Measurements from ENCODE around the gene PTCSC3.

PTCSC3 gene

GRCh38 chr14:36176524-36176923 lies at the start of gene PTCSC3:
Gene PTCSC3, minus strand, starts transcription at chr14:36176722.
- no peak for DNase-seq (ENCODE audit: low read depth in 2 of 2)

GRCh38 chr14:36226164-36226563 lies 49.6 kb upstream of the PTCSC3 start:
- no peak for DNase-seq (ENCODE audit: low read depth in 2 of 2)

- DNase-seq (ENCODE audit: low read depth in 2 of 2): no peak
Measured at GRCh38 chr14:36224176-36224575, 47.7 kb upstream of the PTCSC3 start.

GRCh38 chr14:36223558-36223957 lies 47.0 kb upstream of the PTCSC3 start:
- DNase-seq (ENCODE audit: low read depth in 2 of 2): no peak

- no peak for DNase-seq (ENCODE audit: low read depth in 2 of 2)
Measured at GRCh38 chr14:36222952-36223468, 46.5 kb upstream of the PTCSC3 start.

- no peak for DNase-seq (ENCODE audit: low read depth in 2 of 2)
Measured at GRCh38 chr14:36222337-36222736, 45.8 kb upstream of the PTCSC3 start.

- DNase-seq (ENCODE audit: low read depth in 2 of 2): no peak
Measured at GRCh38 chr14:36221112-36221511, 44.6 kb upstream of the PTCSC3 start.

- DNase-seq (ENCODE audit: low read depth in 2 of 2): no peak
Measured at GRCh38 chr14:36217732-36218131, 41.2 kb upstream of the PTCSC3 start.

- no peak for DNase-seq (ENCODE audit: low read depth in 2 of 2)
Measured at GRCh38 chr14:36217027-36217426, 40.5 kb upstream of the PTCSC3 start.

- no peak for DNase-seq (ENCODE audit: low read depth in 2 of 2)
Measured at GRCh38 chr14:36215217-36215598, 38.7 kb upstream of the PTCSC3 start.

- no peak for DNase-seq (ENCODE audit: low read depth in 2 of 2)
Measured at GRCh38 chr14:36214476-36215216, 38.1 kb upstream of the PTCSC3 start.

- no peak for DNase-seq (ENCODE audit: low read depth in 2 of 2)
Measured at GRCh38 chr14:36212987-36213386, 36.5 kb upstream of the PTCSC3 start.

- DNase-seq (ENCODE audit: low read depth in 2 of 2): no peak
Measured at GRCh38 chr14:36212577-36212976, 36.1 kb upstream of the PTCSC3 start.

GRCh38 chr14:36208690-36209278 lies 32.3 kb upstream of the PTCSC3 start:
- no peak for DNase-seq (ENCODE audit: low read depth in 2 of 2)

GRCh38 chr14:36207500-36207899 lies 31.0 kb upstream of the PTCSC3 start:
- no peak for DNase-seq (ENCODE audit: low read depth in 2 of 2)

GRCh38 chr14:36204461-36205073 lies 28.0 kb upstream of the PTCSC3 start:
- no peak for DNase-seq (ENCODE audit: low read depth in 2 of 2)

- DNase-seq (ENCODE audit: low read depth in 2 of 2): no peak
Measured at GRCh38 chr14:36198378-36198777, 21.9 kb upstream of the PTCSC3 start.

GRCh38 chr14:36194663-36195062 lies 18.1 kb upstream of the PTCSC3 start:
- DNase-seq (ENCODE audit: low read depth in 2 of 2): no peak

GRCh38 chr14:36192530-36192929 lies 16.0 kb upstream of the PTCSC3 start:
- DNase-seq (ENCODE audit: low read depth in 2 of 2): no peak

GRCh38 chr14:36183402-36183801 lies 6.9 kb upstream of the PTCSC3 start:
- no peak for DNase-seq (ENCODE audit: low read depth in 2 of 2)

GRCh38 chr14:36181417-36181816 lies 4.9 kb upstream of the PTCSC3 start:
- DNase-seq (ENCODE audit: low read depth in 2 of 2): no peak

- DNase-seq (ENCODE audit: low read depth in 2 of 2): no peak
Measured at GRCh38 chr14:36177489-36177888, 967 bp upstream of the PTCSC3 start.

Measured in stimulated activated CD4-positive, alpha-beta T cell treated with anti-CD3 and anti-CD28 coated beads, Interleukin-1b, Interleukin-23, amount 100 ng/mL, for 1 hour (primary cell).